ENCODE results near the gene IVNS1ABP. TPM values are rescaled to one million over a fixed set of nuclear protein-coding genes. Genes with fewer than 3 reads are reported as not detected.
"Not testable (repeated sequence)": the region's sequence is repeated elsewhere in the genome, so short reads cannot be mapped to it uniquely, and the experiment has no call there.

Gene IVNS1ABP
- total RNA-seq, 2 donors from 2014 or later: 87.2 to 141 TPM

- H3K27me3 ChIP-seq: no peaks in the 10 kb centered on the region
- no peaks in the 10 kb centered on the region for H3K36me3 ChIP-seq
- no peak for DNase-seq
These were observed 53.8 kb downstream of the IVNS1ABP start for GRCh38 chr1:185263292-185263691.

DNA sequence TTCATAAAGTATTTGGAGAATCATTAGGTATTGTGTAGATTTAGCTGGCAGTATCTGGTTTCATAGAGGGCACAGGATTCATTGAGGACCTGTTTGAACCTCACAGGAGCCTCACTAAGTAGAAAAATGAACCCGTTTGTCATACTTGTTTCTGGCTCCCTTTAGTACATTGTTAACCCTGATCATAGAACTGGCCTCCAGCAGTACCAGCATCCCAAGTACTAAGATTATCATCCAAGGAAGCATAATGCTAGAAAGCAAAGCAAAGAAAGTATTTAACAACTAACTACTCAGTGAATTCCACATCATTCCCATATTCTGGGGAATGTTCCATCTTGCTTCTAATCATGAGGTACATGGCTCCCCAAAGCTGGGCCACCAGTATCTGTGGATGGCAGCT is 54.9 kb downstream of the IVNS1ABP start:
- Histone ChIP-seq H3K9ac (ENCODE audit: low read depth in 2 of 2, low read length in 2 of 2) (no peak overlapping the region), H3K4me1 (no peaks in the 10 kb centered on the region), H3K4me3 (no peak overlapping the region), H3K27me3 (no peaks in the 10 kb centered on the region), H3K9me3 (no peaks in the 10 kb centered on the region), H3K36me3 (no peaks in the 10 kb centered on the region), H3K27ac (no peak overlapping the region)
- intact Hi-C loops (cut with DNase I): no loop called here
- no peak for DNase-seq
- TF ChIP-seq CTCF (IDR thresholded peaks at IDR 0.05): no peak

More at GRCh38 chr1:185263292-185263691, 53.8 kb downstream of the IVNS1ABP start:
- Histone ChIP-seq H3K9ac (ENCODE audit: low read depth in 2 of 2, low read length in 2 of 2) (no peak overlapping the region), H3K27ac (no peak overlapping the region), H3K9me3 (no peaks in the 10 kb centered on the region), H3K4me1 (no peaks in the 10 kb centered on the region), H3K4me3 (no peak overlapping the region)
- no peak for TF ChIP-seq CTCF (IDR thresholded peaks at IDR 0.05)
- intact Hi-C loops (cut with DNase I): no loop called here

- intact Hi-C loops (cut with DNase I): no loop called here
- Histone ChIP-seq H3K36me3 (no peaks in the 10 kb centered on the region), H3K27me3 (no peaks in the 10 kb centered on the region), H3K4me1 (no peaks in the 10 kb centered on the region), H3K9ac (ENCODE audit: low read depth in 2 of 2, low read length in 2 of 2) (no peak overlapping the region), H3K9me3 (no peaks in the 10 kb centered on the region), H3K27ac (no peak overlapping the region), H3K4me3 (no peak overlapping the region)
- DNase-seq: no peak
- no peak for TF ChIP-seq CTCF (IDR thresholded peaks at IDR 0.05)
These were observed 56.4 kb downstream of the IVNS1ABP start for GRCh38 chr1:185260611-185261010.

DNA sequence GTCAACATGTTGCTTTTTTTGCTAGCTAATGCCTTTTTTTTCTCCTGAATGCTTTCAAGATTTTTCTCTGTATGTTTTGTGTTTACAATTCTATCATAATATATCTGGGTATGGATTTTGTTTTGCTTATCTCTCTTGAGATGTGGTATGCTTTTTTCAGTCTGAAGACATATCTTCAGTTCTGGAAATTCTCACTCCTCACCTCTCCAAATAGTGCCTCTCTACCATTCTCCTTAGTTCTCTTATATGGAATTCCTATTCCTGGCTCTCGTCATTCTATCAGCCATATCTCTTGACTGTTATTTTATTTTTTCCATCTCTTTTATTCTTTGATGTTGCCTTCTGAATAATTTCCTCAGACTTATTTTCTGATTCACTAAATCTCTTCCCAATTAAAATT is 58.4 kb downstream of the IVNS1ABP start:
- intact Hi-C loops (cut with DNase I): no loop called here
- no peaks in the 10 kb centered on the region for H3K9me3 ChIP-seq

DNA sequence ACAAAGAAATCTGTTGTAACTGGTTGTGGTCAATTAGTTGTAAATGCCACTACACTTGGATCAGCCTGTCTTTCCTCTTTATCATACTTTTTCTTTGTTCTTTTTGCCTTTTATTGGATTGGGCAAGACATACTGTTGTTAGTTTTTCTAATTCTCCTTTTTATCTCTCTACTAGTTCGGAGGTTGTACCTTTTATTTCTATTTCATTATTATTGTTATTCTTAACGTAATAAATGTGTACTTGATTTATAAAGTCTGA is 59.2 kb downstream of the IVNS1ABP start:
- intact Hi-C loops (cut with DNase I): no loop called here
- Histone ChIP-seq H3K9ac (ENCODE audit: low read depth in 2 of 2, low read length in 2 of 2) (no peak overlapping the region), H3K27me3 (no peaks in the 10 kb centered on the region), H3K4me3 (no peak overlapping the region), H3K9me3 (no peaks in the 10 kb centered on the region), H3K27ac (no peak overlapping the region), H3K36me3 (no peaks in the 10 kb centered on the region), H3K4me1 (no peaks in the 10 kb centered on the region)
- DNase-seq: no peak
- TF ChIP-seq CTCF (IDR thresholded peaks at IDR 0.05): no peak

More for the DNA sequence above, 58.4 kb downstream of the IVNS1ABP start:
- DNase-seq: no peak
- Histone ChIP-seq H3K36me3 (no peaks in the 10 kb centered on the region), H3K27ac (no peak overlapping the region), H3K9ac (ENCODE audit: low read depth in 2 of 2, low read length in 2 of 2) (no peak overlapping the region), H3K4me1 (no peaks in the 10 kb centered on the region), H3K27me3 (no peaks in the 10 kb centered on the region), H3K4me3 (no peak overlapping the region)
- no peak for TF ChIP-seq CTCF (IDR thresholded peaks at IDR 0.05)

GRCh38 chr1:185257116-185257949 is 59.7 kb downstream of the IVNS1ABP start:
- H3K4me3 ChIP-seq; H3K9me3 ChIP-seq; H3K27ac ChIP-seq; H3K9ac ChIP-seq (ENCODE audit: low read depth in 2 of 2, low read length in 2 of 2); intact Hi-C loops (cut with DNase I); H3K27me3 ChIP-seq; H3K36me3 ChIP-seq; DNase-seq; H3K4me1 ChIP-seq: not testable (repeated sequence)

GRCh38 chr1:185255595-185255994 is 61.4 kb downstream of the IVNS1ABP start:
- H3K9me3 ChIP-seq; intact Hi-C loops (cut with DNase I); H3K9ac ChIP-seq (ENCODE audit: low read depth in 2 of 2, low read length in 2 of 2); H3K27ac ChIP-seq; DNase-seq; H3K36me3 ChIP-seq; H3K4me3 ChIP-seq; H3K4me1 ChIP-seq; H3K27me3 ChIP-seq: not testable (repeated sequence)

- H3K9me3 ChIP-seq; H3K4me1 ChIP-seq; DNase-seq; H3K27me3 ChIP-seq; H3K4me3 ChIP-seq; intact Hi-C loops (cut with DNase I); H3K9ac ChIP-seq (ENCODE audit: low read depth in 2 of 2, low read length in 2 of 2); H3K36me3 ChIP-seq; H3K27ac ChIP-seq: not testable (repeated sequence)
These were observed 64.6 kb downstream of the IVNS1ABP start for GRCh38 chr1:185252404-185252803.

DNA sequence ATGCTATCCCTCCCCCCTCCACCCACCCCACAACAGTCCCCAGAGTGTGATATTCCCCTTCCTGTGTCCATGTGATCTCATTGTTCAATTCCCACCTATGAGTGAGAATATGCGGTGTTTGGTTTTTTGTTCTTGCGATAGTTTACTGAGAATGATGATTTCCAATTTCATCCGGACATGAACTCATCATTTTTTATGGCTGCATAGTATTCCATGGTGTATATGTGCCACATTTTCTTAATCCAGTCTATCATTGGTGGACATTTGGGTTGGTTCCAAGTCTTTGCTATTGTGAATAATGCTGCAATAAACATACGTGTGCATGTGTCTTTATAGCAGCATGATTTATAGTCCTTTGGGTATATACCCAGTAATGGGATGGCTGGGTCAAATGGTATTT is 65.1 kb downstream of the IVNS1ABP start:
- H3K9me3 ChIP-seq; DNase-seq; H3K4me1 ChIP-seq; H3K27ac ChIP-seq; H3K36me3 ChIP-seq; H3K27me3 ChIP-seq; H3K4me3 ChIP-seq; intact Hi-C loops (cut with DNase I); H3K9ac ChIP-seq (ENCODE audit: low read depth in 2 of 2, low read length in 2 of 2): not testable (repeated sequence)

All from colonic mucosa (tissue), 4 donors.